Stimulated activated CD8-positive, alpha-beta memory T cell treated with anti-CD3 and anti-CD28 coated beads, Interleukin-2, amount 100 ng/mL, for 1 hour (primary cell): ENCODE results near the gene LMX1B.
"Not testable (repeated sequence)": the region's sequence is repeated elsewhere in the genome, so short reads cannot be mapped to it uniquely, and the experiment has no call there.

Source experiments
- DNase-seq, 2 donors: peaks; one replicate each; pipeline ENCODE4 v3.0.0-alpha.2; 2020; ENCODE audit warnings: low read depth in 2 of 2

Gene LMX1B

DNA sequence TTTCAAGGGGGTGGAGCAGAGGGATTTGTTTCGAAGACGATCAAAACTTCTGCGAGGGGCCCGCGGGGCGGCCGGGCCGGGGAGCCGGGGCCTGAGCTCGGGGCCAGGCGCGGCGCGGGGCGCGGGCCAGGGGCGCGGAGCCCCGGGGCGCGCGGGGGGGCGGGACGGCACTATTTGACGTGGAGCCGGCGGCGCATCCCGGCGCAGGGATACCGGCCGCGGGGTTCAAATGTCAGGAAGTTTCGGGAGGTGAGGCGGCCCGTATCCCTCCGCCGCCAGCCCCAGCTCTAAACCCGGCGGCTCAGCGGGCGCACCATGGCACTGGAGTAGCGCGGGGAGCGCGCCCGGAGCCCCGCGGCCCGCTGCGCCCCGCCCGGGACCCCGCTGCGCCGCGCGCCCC is at the start of gene LMX1B:
Gene LMX1B, plus strand, starts transcription at position 278 of the 400 bp plus-strand sequence. CDS start 522 bp downstream, outside the sequence.
- no peak for DNase-seq

DNA sequence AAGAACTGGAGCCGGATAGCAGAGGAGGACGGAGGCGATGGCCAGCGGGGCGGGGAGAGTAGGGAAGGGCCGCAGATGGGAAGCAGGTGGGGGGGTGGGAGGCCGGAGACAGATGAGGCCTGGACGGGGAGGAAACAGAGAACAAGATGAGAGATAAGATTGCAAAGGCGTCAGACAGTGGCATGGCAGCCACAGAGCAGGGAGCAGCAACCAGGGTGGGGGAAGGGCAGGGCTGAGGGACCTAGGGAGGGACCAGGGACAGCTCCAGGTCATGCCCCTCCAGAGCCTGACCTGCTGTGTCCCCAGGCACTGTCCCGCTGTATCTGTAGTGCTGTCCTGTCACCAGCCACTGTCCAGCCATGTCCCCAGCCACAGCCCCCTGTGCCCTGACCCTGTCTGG is 49.6 kb upstream of the LMX1B start:
- no peak for DNase-seq

- DNase-seq: no peak
Observed at GRCh38 chr9:126564716-126565115, 49.0 kb upstream of the LMX1B start.

- DNase-seq: no peak
Observed at GRCh38 chr9:126565336-126566128, 48.2 kb upstream of the LMX1B start.

DNA sequence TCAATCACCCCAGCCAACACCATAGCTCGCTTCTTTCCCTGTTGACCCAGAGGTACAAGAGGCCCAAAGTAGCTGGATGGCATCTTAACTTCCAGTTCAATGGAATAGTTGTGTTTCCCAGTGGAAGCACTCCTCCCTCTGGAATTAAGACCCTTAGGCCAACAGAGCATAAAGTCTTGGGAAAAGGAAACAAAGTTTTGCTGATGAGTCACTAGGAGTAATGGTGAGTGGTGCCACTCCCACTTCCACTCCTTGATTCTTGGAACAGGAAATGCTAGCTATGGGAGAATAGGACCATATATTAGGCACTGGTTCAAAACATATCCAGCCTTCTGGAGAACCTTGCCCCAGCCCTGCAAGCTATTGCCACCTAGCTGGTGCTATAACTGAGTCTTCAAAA is 44.7 kb upstream of the LMX1B start:
- no peak for DNase-seq

- DNase-seq: no peak
Observed at GRCh38 chr9:126578029-126578428, 35.7 kb upstream of the LMX1B start.

- not testable (repeated sequence) for DNase-seq
Observed at GRCh38 chr9:126580319-126580718, 33.4 kb upstream of the LMX1B start.

GRCh38 chr9:126581893-126582292 is 31.8 kb upstream of the LMX1B start:
- no peak for DNase-seq

DNA sequence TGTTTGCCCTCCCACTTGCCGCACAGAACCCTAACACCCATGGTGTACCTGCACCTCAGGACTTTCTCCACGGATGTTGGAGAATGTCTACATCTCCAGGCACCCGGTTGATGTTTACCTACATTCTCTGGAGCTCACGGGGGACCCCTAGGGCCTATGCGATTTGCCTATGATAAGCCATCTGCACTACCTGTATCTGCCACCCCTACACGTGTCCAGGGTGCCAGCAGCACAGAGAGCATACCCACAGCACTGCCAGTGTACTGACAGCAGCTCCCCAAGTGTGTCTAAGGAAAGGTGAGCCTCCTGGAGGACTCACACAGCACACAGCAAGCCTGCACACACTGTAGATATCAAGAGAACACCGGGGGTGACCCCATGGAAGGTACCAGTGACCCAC is 31.3 kb upstream of the LMX1B start:
- DNase-seq: no peak

GRCh38 chr9:126583144-126583760 is 30.5 kb upstream of the LMX1B start:
- DNase-seq: no peak

DNA sequence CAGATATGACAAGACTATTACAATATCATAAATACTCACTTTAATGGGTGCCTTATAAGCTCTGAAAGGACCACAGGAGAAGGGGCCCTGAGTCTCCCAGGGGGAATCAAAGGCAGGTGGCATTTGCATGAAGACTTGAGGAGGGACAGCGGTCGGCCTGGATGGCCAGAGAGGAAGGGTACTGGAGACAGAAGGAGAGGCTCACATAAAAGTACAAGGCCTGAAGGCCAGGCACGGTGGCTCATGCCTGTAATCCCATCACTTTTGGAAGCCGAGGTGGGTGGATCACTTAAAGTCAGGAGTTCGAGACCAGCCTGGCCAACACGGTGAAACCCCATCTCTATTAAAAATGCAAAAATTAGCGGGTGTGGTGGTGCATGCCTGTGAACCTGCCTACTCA is 29.1 kb upstream of the LMX1B start:
- no peak for DNase-seq

GRCh38 chr9:126586236-126586635 is 27.5 kb upstream of the LMX1B start:
- DNase-seq: no peak

DNA sequence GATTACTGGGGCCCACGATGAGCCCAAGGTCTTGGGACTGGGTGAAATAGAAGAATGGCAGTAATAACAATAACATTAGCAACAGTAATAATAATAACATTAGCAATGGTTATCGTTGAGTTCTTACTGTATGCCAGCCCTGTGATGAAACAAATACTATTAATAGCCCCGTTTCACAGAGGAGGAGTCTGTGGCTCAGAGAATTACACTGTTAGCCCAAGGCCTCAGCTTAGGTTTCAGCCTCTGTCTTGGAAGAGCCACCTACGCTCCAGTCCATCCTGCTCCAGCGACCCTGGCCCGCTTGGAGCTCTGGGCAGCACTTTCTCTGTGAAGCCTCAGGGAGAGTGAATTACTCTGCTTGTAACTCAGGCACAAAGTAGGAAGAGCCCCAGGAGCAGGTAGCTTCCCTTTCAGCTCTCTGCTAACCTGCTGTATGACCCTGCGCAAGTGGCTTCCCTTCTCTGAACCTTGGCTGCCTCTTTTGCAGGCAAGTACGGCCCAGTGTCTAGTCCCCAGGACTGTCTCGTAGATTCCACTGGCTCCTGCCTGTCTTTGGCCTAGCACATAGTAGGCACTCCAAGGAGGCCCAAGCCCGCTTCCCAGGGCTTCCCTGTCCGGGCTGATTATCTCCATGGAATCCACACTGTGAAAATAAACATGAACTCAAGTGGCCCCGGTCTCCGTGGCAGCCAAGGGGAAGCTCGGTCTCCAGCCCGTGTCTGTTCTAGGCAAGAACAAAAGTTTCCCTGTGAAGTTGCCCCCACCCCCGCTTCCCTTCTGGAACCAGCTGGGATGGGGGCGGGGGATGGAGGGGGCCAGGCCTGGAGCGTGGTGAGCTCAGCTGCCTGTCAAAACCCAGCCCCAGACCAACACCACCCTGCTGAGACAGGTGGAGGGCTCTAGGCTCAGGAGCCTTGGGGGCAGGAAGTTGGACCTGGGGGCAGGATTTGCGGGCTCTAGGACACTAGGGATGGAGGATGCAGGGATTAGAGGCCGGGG is 26.2 kb upstream of the LMX1B start:
- no peak for DNase-seq

- no peak for DNase-seq
Observed at GRCh38 chr9:126588491-126589168, 25.1 kb upstream of the LMX1B start.

DNA sequence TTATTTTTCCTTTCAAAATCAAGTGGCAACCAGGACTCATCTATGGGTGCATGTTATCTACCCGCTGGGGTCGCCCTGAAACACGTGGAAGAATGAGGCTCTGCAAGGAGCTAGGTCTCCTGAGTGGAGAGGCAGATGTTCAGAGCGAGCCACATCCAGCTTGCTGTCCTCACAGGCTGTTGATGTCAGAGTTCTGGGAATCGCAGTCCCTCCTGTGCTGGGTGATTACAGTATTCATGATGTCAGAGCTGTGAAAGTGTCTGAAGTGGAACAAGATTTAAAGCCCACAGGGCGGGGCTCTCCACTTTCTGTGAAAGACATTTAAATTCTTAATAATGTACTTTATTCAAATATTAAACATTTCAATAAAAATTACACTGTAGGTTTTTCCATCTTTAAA is 24.4 kb upstream of the LMX1B start:
- DNase-seq: no peak

DNA sequence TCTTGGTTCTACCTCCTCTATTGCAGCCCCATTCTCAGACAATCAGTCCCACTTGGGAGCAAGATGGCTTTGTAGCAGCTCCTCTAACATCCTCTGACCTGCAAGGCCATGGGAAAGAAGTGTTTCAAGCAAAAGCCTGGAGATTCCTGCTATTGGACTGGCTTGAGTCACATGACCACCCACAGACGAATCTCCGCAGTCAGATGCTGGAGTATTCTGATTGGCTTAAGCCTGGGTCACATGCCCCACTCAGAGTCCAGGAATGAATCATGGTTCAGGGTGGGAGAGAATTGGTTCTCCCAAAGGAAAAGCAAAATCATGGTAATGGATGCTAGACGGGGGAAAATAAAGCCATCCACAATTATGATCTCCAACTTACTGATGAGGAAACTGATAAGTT is 22.6 kb upstream of the LMX1B start:
- DNase-seq: no peak

GRCh38 chr9:126591922-126592321 is 21.8 kb upstream of the LMX1B start:
- no peak for DNase-seq

DNA sequence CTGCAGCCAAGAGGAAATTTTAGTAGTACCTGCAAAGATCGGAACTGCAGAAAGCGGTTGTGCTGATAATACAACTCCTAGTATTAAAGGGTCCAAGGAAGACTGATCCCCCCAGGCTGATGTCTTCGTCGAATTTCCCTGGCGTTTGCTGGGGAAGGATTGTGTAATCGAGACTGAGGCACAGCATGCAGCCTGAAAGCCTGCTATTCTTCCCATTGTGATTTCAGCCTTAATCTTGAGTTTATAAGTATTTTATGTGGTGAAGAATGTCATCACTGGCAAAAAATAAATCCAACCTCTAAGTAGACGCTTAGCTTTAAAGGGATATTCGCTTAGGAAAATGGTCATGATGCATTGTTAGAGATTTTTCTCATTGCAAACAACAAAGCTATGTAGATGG is 21.3 kb upstream of the LMX1B start:
- DNase-seq: no peak

GRCh38 chr9:126595982-126596381 is 17.7 kb upstream of the LMX1B start:
- DNase-seq: no peak

DNA sequence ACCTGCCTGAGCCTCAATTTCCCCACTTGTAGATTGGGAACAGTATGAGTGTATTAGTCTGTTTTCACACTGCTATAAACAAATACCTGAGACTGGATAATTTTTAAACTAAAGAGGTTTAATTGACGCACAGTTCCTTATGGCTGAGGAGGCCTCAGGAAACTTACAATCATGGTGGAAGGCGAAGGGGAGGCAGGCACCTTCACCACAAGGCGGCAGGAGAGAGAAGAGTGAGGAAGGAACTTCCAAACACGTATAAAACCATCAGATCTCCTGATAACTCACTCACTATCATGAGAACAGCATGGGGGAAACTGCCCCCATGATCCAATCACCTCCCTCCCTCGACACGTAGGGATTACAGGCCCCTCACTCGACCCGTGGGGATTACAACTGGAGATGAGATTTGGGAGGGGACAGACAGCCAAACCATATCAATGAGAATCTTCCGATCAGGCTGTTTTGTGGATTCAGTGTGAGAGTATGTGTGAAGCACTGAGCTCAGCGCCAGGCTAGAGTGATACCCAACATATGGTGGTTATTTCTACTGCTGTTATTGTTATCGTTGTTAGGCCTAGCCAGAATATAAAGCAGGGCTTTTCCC is 14.6 kb upstream of the LMX1B start:
- no peak for DNase-seq
